A549 (cell line): Measurements from ENCODE around the gene PTTG2. TPM values are rescaled to one million over a fixed set of nuclear protein-coding genes. Genes with fewer than 3 reads are reported as not detected.

Source experiments
- ATAC-seq, 2 experiments: fragments of 200-7000 bp in 1 of 2; fragments of >200 bp in 1 of 2; cut with Nextera tagmentation in 1 of 2; cut with Tn5 transposase in 1 of 2; 3 replicates each; pipeline versions ENCODE4 v1.8.0 to v1.9.1; 2018 to 2020; ENCODE audit warnings: mild to moderate bottlenecking in 1 of 2, moderate library complexity in 1 of 2
- CTCF ChIA-PET: fragments of 300-600 bp; sonication (Branson Sonifier 250); formaldehyde crosslinking; extraction: SDS; loops from one replicate; lab custom pipeline; 2021; ENCODE audit warnings: antibody characterized with exemption, inconsistent platforms; lab: Yijun Ruan, JAX
- POLR2A ChIA-PET: fragments of 350-600 bp; formaldehyde crosslinking; extraction: SDS; loops from one replicate; lab custom pipeline; 2021; ENCODE audit warnings: antibody characterized with exemption, inconsistent platforms; lab: Yijun Ruan, JAX
- DNase-seq, 2 experiments: peaks; one replicate each; pipeline versions ENCODE4 v3.0.0 to v3.0.0-alpha.2; 2011 to 2016; ENCODE audit warnings: low read depth in 1 of 2, low spot score in 1 of 2
- FAIRE-seq: peaks from 2 replicates; lab custom pipeline; 2011; peaks lifted over from hg19 to GRCh38; lab: Jason Lieb, UNC
- H3K27ac ChIP-seq, 2 experiments: fragments of >200 bp; sonication (Bioruptor Twin); formaldehyde crosslinking; 3 replicates each; pipeline ENCODE4 v1.5.1; 2016 to 2017
- H3K4me1 ChIP-seq: fragments of >200 bp; sonication (Bioruptor Twin); formaldehyde crosslinking; 3 replicates; pipeline ENCODE4 v1.6.1; 2016
- H3K4me2 ChIP-seq: fragments of >200 bp; sonication (Bioruptor Twin); formaldehyde crosslinking; 3 replicates; pipeline ENCODE4 v1.6.1; 2016
- H3K4me3 ChIP-seq: fragments of >200 bp; sonication (Bioruptor Twin); formaldehyde crosslinking; 3 replicates; pipeline ENCODE4 v1.5.1; 2016
- H3K9me3 ChIP-seq: fragments of >200 bp; sonication (Bioruptor Twin); formaldehyde crosslinking; 3 replicates; pipeline ENCODE4 v1.6.1; 2016
- BCL3 ChIP-seq: fragments of >200 bp; sonication (Bioruptor Twin); formaldehyde crosslinking; IDR thresholded peaks from 3 replicates; pipeline ENCODE4 v1.6.1; 2016
- BHLHE40 ChIP-seq: IDR thresholded peaks from 2 replicates; pipeline ENCODE4 v1.6.1; 2012; ENCODE audit warnings: low read depth, low read length, inconsistent platforms
- CHD4 ChIP-seq: fragments of 200-600 bp; sonication (generic); IDR thresholded peaks from 2 replicates; pipeline ENCODE4 v1.6.1; 2016; ENCODE audit warnings: antibody characterized with exemption, mild to moderate bottlenecking, borderline replicate concordance
- CTCF ChIP-seq: fragments of >200 bp; sonication (Bioruptor Twin); formaldehyde crosslinking; IDR thresholded peaks from 3 replicates; pipeline ENCODE4 v1.5.1; 2016
- EP300 ChIP-seq, 2 experiments: fragments of >200 bp; sonication (Bioruptor Twin); formaldehyde crosslinking; IDR thresholded peaks; 2 replicates in 1 of 2; 3 replicates in 1 of 2; pipeline ENCODE4 v1.6.1; 2016 to 2017
- FOSB ChIP-seq: fragments of 250-450 bp; sonication (Bioruptor Pico); IDR thresholded peaks from 2 replicates; pipeline ENCODE4 v1.5.0; 2020; ENCODE audit warnings: mild to moderate bottlenecking, moderate library complexity
- GATA3 ChIP-seq: IDR thresholded peaks from 2 replicates; pipeline ENCODE4 v1.6.1; 2012; ENCODE audit warnings: borderline replicate concordance
- HOXB13 ChIP-seq: fragments of 250-450 bp; sonication (Bioruptor Pico); IDR thresholded peaks from 2 replicates; pipeline ENCODE4 v1.5.0; 2020; ENCODE audit warnings: low read depth, mild to moderate bottlenecking, moderate library complexity
- MAZ ChIP-seq: fragments of 150-350 bp; IDR thresholded peaks from 2 replicates; pipeline ENCODE4 v1.6.1; 2014; ENCODE audit warnings: antibody characterized with exemption, low read depth, low read length, borderline replicate concordance
- MYC ChIP-seq: IDR thresholded peaks from 2 replicates; pipeline ENCODE4 v1.6.1; 2012; ENCODE audit warnings: mild to moderate bottlenecking, inconsistent platforms, low read length, improper control_type of control experiment, borderline replicate concordance
- NFE2L2 ChIP-seq: fragments of 150-350 bp; conservative IDR thresholded peaks from 2 replicates; pipeline ENCODE4 v1.6.1; 2014; ENCODE audit warnings: low read length
- PBX3 ChIP-seq: IDR thresholded peaks from 2 replicates; pipeline ENCODE4 v1.6.1; 2012
- PHF8 ChIP-seq: fragments of 200-600 bp; sonication (generic); IDR thresholded peaks from 2 replicates; pipeline ENCODE4 v1.6.1; 2016; ENCODE audit warnings: low read depth, mild to moderate bottlenecking, antibody characterized with exemption, moderate library complexity, borderline replicate concordance
- POLR2A ChIP-seq: IDR thresholded peaks from 2 replicates; pipeline ENCODE4 v1.6.1; 2012; ENCODE audit warnings: mild to moderate bottlenecking, low read length
- POLR2AphosphoS2 ChIP-seq: conservative IDR thresholded peaks from 2 replicates; pipeline ENCODE4 v1.6.1; 2012; ENCODE audit warnings: low read length, improper control_type of control experiment, inconsistent platforms
- RAD21 ChIP-seq, 2 experiments: fragments of >200 bp in 1 of 2; sonication (Bioruptor Twin) in 1 of 2; formaldehyde crosslinking in 1 of 2; IDR thresholded peaks in 1 of 2; conservative IDR thresholded peaks in 1 of 2; 2 replicates in 1 of 2; 3 replicates in 1 of 2; pipeline ENCODE4 v1.6.1; 2012 to 2018; ENCODE audit warnings: inconsistent platforms in 1 of 2
- RCOR1 ChIP-seq: fragments of 150-350 bp; IDR thresholded peaks from 2 replicates; pipeline ENCODE4 v1.6.1; 2014; ENCODE audit warnings: antibody characterized with exemption, low read length, low read depth
- SMC3 ChIP-seq: fragments of >200 bp; sonication (Bioruptor Twin); formaldehyde crosslinking; IDR thresholded peaks from 3 replicates; pipeline ENCODE4 v1.6.1; 2018; ENCODE audit warnings: inconsistent platforms
- USF2 ChIP-seq: fragments of 450-650 bp; IDR thresholded peaks from 2 replicates; pipeline ENCODE4 v1.6.1; 2014; ENCODE audit warnings: antibody characterized with exemption
- WGBS: methylation state at CpG from one replicate; pipeline ENCODE4 v1.1.6; 2017; ENCODE audit errors: missing lambda C conversion rate; 5-methylcytosine and 5-hydroxymethylcytosine counted together
- polyA plus RNA-seq, 4 experiments: library from polyadenylated mRNA; depleted of rRNA in 3 of 4; stranded (reverse); fragments of >200 nt; fragmentation: RNase III in 1 of 4; extraction: RNeasy Plus Mini Kit Qiagen cat#74134 plus additional on column Dnase treatment in 1 of 4; gene quantifications; 2 replicates in 3 of 4; 3 replicates in 1 of 4; pipeline ENCODE4 v1.2.3, GENCODE V29; 2011 to 2017

The PTTG2 gene
- polyA plus RNA-seq, 2 of the 4 experiments (the other 2 are of a cell fraction) = not detected

- POLR2A ChIA-PET = no interaction called here
- no peak overlapping the region for H3K4me2 ChIP-seq
- DNase-seq (no peak), FAIRE-seq (no peak), ATAC-seq (no peak)
- CTCF ChIA-PET = interaction anchor here (0.6 kb wide), 1 partner anchor 107 kb away, joined by 3 read pairs; no protein-coding TSS in a partner anchor
- H3K27ac ChIP-seq = no peak overlapping the region
- no peaks in the 10 kb centered on the region for H3K9me3 ChIP-seq
- H3K4me1 ChIP-seq = no peaks in the 10 kb centered on the region
- WGBS = 84% methylated on average over 10 of the region's 10 CpGs
- no peak for TF ChIP-seq MYC
- no peak for TF ChIP-seq FOSB
- TF ChIP-seq PBX3 = no peak
- no peak overlapping the region for H3K4me3 ChIP-seq
These were observed 8.5 kb upstream of the PTTG2 start for GRCh38 chr4:37951461-37952352.

GRCh38 chr4:37953156-37953555 lies 7.0 kb upstream of the PTTG2 start:
- 3% methylated on average over 1 of the region's 1 CpG for WGBS
- Histone ChIP-seq H3K4me2 (no peak overlapping the region), H3K4me3 (no peak overlapping the region), H3K27ac (no peak overlapping the region), H3K9me3 (no peaks in the 10 kb centered on the region), H3K4me1 (no peaks in the 10 kb centered on the region)
- no peak for ATAC-seq
- no peak for FAIRE-seq
- TF ChIP-seq CHD4 (no peak), MAZ (no peak), RAD21 (conservative IDR thresholded peaks at IDR 0.05 in 1 of 2, IDR thresholded peaks at IDR 0.05 in 1 of 2) (no peak), HOXB13 (CRISPR knock-in tag) (no peak), BHLHE40 (no peak), PHF8 (no peak), POLR2A (no peak), CTCF (no peak), BCL3 (no peak), NFE2L2 (no peak), SMC3 (no peak), GATA3 (no peak), POLR2AphosphoS2 (no peak), RCOR1 (no peak)
- ChIA-PET CTCF (no interaction called here), POLR2A (no interaction called here)
- DNase-seq = no peak

- no peak overlapping the region for H3K4me3 ChIP-seq
- no peaks in the 10 kb centered on the region for H3K9me3 ChIP-seq
- FAIRE-seq (no peak), DNase-seq (peak in 1 of 2 experiments; percentile 26)
- ChIA-PET CTCF (no interaction called here), POLR2A (no interaction called here)
- no peak overlapping the region for H3K27ac ChIP-seq
- peak; percentile 38; the same call in 1 of the 2 replicates for TF ChIP-seq USF2
- TF ChIP-seq EP300 (IDR thresholded peaks at IDR 0.05) = no peak
- TF ChIP-seq, all 56 proteins: peak for 1
- 65% methylated on average over 7 of the region's 7 CpGs for WGBS
- Histone ChIP-seq H3K4me2 (no peak overlapping the region), H3K4me1 (no peaks in the 10 kb centered on the region)
- peak in 1 of 2 experiments; percentile 45; a peak in 3 of 6 replicates for ATAC-seq
These were observed 6.4 kb upstream of the PTTG2 start for GRCh38 chr4:37953620-37954293.
